HG02970 (cell line): ENCODE data around the gene FBXO41.
A peak's percentile ranks its signal among the peaks of the same experiment; 100 is the strongest.

Experiments used
- ATAC-seq: cut with Tn5 transposase; IDR thresholded peaks from one replicate; pipeline ENCODE4 v1.9.1; 2021; ENCODE audit warnings: mild to moderate bottlenecking, moderate library complexity, moderate number of reproducible peaks; ENCODE audit not compliant: unreplicated experiment, low FRiP score

FBXO41 gene

GRCh38 chr2:73284296-73285158 lies at the start of gene FBXO41:
FBXO41 (minus strand) TSS chr2:73284478; CDS start chr2:73269630, 14,848 bp downstream.
- peak; percentile 57 for ATAC-seq

- no peak for ATAC-seq
Observed at GRCh38 chr2:73334045-73334444, 49.8 kb upstream of the FBXO41 start.

DNA sequence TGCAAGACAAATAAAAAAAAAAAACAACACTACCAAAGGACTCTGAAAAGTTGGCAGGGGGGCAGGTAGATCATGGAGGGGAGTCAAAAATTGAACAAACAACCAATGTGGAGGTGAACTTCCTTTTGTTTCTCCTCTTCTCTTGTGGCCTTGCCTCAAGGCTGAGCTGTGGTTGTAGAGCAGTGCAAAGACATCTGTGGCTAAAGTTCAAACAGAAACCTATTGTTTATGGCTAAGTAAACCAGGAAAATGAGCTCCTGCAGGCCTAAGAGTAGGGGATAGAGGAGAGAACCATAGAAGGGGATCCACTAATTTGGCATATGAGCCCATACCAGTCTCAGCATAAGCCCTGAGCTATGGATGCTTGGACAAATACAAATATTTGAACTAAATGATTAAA lies 49.3 kb upstream of the FBXO41 start:
- ATAC-seq, result no peak

GRCh38 chr2:73324126-73324725 lies 39.9 kb upstream of the FBXO41 start:
- ATAC-seq, result no peak

GRCh38 chr2:73323551-73323950 lies 39.3 kb upstream of the FBXO41 start:
- ATAC-seq, result no peak

DNA sequence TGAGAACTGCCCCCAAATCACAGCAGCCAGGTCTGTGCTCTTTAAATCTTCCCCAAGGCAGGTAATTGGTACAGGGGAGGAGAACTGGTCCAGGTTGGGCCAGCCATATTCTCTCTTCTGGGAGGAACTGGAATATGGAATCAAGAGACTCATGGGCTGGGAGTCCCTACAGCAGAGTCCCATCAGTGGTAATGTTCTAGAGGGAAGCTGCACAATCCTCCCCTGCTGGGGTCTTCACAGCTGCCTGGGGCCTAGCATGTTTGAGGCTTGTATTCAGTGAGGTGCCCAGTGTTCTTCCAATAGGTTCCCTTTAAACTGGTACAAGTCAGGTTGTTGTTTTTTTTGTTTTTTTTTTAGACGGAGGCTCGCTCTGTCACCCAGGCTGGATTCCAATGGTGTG lies 30.2 kb upstream of the FBXO41 start:
- ATAC-seq, result no peak

- ATAC-seq, result no peak
Observed at GRCh38 chr2:73307720-73308119, 23.4 kb upstream of the FBXO41 start.

DNA sequence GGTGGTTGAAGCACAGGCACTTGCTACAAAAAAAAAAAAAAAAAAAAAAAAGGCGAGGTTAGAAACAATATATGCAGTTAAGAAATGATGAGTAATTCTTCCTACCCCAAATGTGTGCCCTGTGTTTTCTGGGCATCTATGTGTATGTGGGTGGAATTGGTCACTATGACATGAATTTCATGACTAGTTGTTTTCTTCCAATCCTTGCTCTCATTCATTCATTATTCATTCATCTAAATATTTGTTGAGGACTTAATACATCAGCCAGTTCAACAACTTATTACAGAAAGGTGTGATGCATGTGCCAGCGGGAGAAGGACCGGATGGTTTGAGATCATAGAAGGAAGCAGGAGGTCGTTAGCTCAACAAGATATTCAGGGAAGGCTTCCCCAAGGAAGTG lies 17.4 kb upstream of the FBXO41 start:
- ATAC-seq, result no peak

DNA sequence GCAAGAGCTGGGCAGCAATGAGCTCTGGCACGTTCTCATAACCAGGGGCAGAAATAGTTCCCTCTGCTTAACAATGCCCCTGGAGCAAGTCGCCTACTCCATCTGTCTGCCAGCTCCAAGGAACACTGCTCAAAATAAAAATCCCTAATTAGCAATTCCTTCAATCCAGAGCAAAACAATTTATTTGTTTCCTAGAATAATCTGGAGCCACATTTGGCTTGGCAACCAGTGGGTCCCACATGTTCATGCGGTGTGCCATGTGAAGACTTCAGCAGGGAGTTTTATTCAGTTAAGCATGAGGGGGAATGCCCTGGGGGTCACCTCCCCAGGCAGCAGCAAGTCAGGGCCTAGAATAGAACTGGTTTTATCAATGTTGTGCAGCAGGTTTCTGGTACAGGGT lies 16.6 kb upstream of the FBXO41 start:
- no peak for ATAC-seq

- no peak for ATAC-seq
Observed at GRCh38 chr2:73297586-73297985, 13.3 kb upstream of the FBXO41 start.

GRCh38 chr2:73297151-73297559 lies 12.9 kb upstream of the FBXO41 start:
- ATAC-seq, result no peak

DNA sequence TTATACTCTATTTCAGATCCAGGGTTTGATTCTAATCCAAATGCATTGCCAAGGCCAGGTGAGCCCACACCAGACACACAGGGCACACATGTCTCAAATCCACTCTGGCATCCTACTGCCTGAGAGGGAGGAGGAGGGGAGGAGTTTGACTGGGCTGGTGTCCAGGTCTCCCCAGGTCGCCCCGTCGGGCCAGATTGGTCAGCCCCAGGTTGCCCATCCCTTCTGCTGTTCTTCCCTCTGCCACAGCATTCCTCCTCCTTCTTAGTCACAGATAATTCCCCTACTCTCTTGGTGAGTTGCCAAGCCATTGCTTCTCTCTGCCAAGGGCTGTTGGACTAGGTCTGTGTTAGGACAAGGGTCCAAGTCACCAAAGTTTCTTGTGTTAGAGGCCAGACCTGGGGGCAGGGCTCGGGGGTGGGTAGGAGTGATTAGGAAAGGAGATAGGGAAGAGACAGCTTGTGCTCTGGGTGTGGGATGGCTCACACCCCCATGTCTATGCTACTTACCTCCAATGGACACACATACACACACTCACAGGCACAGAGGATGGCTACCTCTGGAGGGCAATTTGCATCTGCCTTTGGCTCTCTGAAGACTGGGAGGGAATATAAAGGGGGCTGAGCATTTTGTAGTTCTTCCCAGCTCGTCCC lies 11.6 kb upstream of the FBXO41 start:
- ATAC-seq, result no peak

DNA sequence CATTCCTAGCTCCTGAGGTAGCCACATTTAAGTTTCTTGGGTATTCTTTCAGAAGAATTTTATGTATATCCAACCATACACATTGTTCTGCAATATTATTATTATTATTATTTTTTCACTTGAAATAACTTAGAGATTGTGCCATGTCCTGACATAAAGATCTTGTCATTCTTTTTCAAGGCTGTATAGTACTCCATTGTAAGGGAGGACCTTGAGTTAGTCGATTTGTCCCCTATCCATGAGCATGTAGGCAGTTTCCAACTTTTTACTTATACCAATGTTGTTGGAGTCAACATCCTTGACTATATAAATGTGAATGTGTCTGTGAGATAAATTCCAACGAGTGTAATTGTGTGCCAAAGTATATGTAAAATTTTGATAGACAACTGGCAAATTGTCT lies 10.0 kb upstream of the FBXO41 start:
- no peak for ATAC-seq

- peak; percentile 87 for ATAC-seq
Observed at GRCh38 chr2:73293534-73294171, 9.4 kb upstream of the FBXO41 start, which contains the start of gene EGR4. EGR4 (minus strand) TSS chr2:73293548; CDS start chr2:73293317, 231 bp downstream.

DNA sequence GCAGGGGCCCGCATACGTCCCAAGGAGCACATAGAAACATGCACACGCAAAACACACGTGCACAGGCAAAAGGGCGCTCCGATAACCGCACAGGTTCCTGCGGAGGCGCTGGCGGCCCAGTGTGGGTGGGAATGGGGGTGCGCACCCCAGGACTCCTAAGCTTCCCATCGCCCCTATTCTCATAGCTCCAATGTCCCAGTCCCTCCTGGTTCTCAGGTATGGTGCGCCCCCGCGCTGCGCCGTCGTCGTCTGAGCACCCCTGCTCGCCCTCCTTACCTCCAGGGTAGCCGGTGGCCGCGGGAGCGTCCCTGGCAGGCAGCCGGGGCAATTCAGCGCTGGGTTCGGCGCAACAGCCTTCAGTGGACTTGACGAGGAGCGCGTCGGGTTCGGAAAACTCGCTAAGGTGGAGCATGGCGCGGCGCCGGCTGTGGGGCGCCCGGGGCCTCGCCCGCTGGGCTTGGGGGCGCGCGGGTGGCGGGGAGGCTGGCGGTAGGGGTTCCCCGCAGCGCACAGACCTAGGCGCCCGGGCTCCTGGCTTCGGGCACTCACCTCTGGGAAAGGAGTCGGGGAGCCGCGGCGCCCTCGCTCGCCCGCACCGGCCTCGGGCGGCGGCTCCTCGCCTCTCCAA lies 8.7 kb upstream of the FBXO41 start:
- ATAC-seq, result no peak

GRCh38 chr2:73292316-73292905 lies 8.1 kb upstream of the FBXO41 start:
- ATAC-seq, result no peak

- ATAC-seq, result no peak
Observed at GRCh38 chr2:73291461-73292315, 7.4 kb upstream of the FBXO41 start.

GRCh38 chr2:73291093-73291460 lies 6.8 kb upstream of the FBXO41 start:
- ATAC-seq, result no peak
